NCI-H2107 treated with DMSO at 0.1 percent for 48 hours (cell line): Measurements from ENCODE around the gene C17orf107.
"Not testable (repeated sequence)": the region's sequence is repeated elsewhere in the genome, so short reads cannot be mapped to it uniquely, and the experiment has no call there.

Experiments
- DNase-seq: peaks from one replicate; lab custom pipeline; 2025; ENCODE audit not compliant: unreplicated experiment; lab: John Stamatoyannopoulos, UW

C17orf107 gene

DNA sequence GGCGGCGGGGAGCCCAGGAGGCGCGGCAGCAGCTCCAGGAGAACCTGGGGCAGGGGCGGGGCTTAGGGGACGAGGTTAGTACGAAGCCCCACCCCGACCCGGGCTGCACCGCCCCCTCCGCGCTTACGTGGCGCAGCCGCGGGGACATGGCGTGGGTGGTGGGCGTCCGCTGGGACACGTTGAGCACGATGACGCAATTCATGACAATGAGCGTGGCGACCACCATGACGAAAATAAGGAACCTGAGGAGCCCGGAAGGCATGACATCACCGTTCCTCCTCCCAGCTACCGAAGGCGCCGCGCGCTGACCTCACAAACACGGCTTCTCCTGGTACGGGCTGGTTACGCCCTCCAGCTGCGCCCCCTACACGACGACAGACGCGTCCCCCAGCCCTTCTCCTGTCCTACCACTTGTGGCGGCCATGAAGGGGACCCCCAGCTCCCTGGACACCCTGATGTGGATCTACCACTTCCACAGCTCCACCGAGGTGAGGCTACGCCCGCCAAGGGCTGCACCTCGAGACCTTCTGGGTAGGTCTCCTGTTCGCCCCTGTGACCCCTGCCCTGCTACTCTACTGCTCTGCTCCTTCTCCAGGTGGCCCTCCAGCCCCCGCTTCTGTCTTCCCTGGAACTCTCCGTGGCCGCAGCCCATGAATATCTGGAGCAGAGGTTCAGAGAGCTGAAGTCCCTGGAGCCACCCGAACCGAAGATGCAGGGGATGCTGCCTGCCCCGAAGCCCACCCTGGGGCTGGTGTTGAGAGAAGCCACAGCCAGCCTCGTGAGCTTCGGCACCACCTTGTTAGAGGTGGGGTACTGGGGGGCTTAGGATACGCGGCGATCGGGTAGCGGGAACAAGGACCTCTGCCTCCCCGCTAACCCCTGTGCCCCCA, at the start of gene C17orf107:
Gene C17orf107, plus strand, starts transcription at position 196 of the 890 bp plus-strand sequence. Its CDS starts 227 bp downstream, at position 423.
- no peak for DNase-seq

DNA sequence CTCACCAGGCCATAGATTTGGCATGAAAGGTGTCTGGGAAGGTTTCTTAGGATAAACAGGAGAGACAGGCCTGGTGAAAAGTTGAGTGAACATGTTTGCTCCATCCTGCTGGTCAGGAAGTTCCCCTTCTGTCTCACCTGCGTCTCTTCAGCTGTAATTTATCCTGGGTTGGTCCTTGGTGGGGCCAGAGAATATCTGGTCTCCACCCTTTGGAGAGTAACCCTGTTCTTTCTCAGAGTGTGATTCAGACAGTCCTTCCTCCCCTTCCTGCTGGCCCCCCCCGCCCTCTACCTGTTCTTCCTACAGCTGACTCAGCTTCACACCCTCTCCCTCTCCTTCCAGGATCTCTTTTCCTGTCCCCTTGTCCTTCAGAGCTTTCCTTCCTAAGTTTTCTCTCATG, 49.1 kb upstream of the C17orf107 start:
- no peak for DNase-seq

- no peak for DNase-seq
Observed at GRCh38 chr17:4851084-4851483, 48.3 kb upstream of the C17orf107 start.

- no peak for DNase-seq
Observed at GRCh38 chr17:4852567-4853207, 46.6 kb upstream of the C17orf107 start.

DNA sequence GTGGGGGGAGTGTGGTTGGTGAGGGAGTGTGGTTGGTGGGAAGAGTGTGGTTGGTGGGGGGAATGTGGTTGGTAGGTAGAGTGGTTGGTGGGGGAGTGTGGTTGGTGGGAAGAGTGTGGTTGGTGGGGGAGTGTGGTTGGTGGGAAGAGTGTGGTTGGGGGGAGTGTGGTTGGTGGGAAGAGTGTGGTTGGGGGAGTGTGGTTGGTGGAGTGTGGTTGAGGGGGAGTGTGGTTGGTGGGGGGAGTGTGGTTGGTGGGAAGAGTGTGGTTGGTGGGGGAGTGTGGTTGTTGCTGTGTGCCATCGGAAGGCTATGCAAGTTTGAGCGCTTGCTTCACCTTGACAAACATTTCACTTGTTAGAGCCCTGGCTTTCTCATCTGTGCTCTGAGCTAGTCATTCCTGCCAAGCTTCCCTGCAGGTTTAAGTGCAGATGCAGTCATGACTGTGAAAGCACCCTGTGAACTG, 46.1 kb upstream of the C17orf107 start:
- no peak for DNase-seq

GRCh38 chr17:4854111-4854681, 45.1 kb upstream of the C17orf107 start:
- DNase-seq = no peak

- DNase-seq = no peak
Observed at GRCh38 chr17:4856271-4856936, 42.9 kb upstream of the C17orf107 start.

DNA sequence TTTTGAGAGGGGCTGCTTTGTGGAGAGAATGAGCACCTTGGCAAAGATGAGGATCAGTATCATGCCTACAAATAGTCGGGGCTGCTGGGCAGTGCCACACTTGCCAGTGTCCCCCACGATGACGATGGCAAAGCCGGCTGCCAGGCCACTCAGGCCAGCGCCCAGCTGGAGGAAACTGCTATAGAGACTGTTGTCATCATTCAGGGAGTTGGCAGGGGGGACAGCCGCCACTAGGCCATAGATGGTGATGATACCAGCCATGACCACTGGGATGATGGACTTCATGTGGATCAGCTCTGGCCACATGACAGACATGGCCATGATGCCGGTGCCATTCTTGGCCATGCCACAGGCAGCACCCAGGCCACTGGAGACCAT, 42.4 kb upstream of the C17orf107 start:
- DNase-seq = no peak

GRCh38 chr17:4857347-4857746, 42.0 kb upstream of the C17orf107 start:
- DNase-seq = not testable (repeated sequence)

DNA sequence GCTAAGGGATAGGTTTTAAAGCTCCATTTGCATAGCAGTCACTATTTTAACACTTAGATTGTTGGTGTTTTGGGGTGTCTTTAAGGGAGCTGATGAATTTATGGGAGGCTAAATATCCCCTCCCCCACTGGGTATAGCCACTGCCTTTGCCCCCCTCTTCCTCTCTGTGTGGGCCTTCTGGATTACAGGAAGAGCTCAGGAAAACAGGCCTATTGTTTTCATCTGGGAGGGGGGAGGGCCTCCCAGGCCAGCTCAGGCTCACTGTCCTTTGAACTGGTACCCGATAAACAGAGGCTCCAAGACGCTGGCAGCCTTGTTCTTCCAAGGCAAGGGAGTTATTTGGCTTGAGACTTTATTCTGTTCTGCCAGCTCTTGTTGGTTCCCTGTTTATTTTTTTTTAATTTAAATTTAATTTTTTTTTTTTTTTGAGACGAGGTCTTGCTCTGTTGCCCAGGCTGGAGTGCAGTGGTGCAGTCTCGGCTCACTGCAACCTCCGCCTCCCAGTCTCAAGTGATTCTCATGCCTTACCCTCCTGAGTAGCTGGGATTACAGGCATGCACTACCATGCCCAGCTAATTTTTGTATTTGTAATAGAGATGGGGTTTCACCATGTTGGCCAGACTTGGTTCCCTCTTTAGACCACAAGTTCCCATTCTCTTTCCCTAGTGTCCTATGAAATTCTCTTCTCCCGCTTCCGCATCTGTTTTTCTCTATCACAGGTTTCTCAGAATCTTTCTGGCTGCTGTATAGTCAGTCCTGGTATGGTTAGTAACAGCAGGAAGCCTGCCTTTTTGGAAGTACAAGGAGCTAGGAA, 41.1 kb upstream of the C17orf107 start:
- DNase-seq = no peak

DNA sequence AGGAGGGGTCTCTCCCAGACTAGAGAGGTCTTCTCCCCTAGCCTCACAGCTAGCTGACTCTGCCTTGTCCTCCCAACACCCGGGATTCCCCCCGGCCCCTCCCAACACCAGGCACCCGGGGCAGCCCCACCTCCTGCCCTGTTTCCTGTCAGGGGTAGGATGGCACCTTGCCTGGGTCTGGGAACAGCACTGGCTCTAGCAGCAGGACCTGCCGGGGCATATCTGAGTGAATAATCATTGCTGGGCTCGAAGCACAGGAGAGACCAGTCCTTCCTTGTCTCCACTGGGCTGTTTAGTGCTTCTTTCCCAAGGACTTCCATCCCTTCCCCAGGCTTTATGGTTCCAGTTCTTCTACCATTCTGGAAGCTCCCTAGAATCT, 40.5 kb upstream of the C17orf107 start:
- DNase-seq = no peak

- DNase-seq = no peak
Observed at GRCh38 chr17:4859816-4860625, 39.3 kb upstream of the C17orf107 start.

DNA sequence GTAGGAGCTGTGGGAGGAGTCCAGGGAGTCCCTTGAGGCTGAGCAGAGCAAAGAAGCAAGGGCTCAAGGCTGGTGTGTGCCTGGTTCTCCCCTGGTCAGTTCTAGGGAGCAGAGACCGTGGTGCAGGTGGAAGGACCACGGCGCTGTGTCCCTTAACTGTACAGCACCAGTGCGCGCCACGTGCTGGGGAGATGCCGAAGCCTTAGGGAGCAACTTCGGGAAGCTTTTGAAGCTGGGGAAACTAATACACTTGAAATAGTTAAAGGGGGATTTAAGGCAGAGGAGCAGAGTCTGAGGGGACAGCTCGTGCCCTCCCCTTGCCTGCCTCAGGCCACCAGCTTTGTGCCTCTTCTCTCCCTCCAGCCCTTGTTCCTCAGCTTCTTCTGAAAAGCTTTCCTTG, 38.7 kb upstream of the C17orf107 start:
- no peak for DNase-seq

- DNase-seq = no peak
Observed at GRCh38 chr17:4861052-4861451, 38.3 kb upstream of the C17orf107 start.

- DNase-seq = no peak
Observed at GRCh38 chr17:4862720-4863119, 36.6 kb upstream of the C17orf107 start.

GRCh38 chr17:4863321-4863720, 36.0 kb upstream of the C17orf107 start:
- DNase-seq = no peak

GRCh38 chr17:4867535-4867934, 31.8 kb upstream of the C17orf107 start:
- DNase-seq = not testable (repeated sequence)

DNA sequence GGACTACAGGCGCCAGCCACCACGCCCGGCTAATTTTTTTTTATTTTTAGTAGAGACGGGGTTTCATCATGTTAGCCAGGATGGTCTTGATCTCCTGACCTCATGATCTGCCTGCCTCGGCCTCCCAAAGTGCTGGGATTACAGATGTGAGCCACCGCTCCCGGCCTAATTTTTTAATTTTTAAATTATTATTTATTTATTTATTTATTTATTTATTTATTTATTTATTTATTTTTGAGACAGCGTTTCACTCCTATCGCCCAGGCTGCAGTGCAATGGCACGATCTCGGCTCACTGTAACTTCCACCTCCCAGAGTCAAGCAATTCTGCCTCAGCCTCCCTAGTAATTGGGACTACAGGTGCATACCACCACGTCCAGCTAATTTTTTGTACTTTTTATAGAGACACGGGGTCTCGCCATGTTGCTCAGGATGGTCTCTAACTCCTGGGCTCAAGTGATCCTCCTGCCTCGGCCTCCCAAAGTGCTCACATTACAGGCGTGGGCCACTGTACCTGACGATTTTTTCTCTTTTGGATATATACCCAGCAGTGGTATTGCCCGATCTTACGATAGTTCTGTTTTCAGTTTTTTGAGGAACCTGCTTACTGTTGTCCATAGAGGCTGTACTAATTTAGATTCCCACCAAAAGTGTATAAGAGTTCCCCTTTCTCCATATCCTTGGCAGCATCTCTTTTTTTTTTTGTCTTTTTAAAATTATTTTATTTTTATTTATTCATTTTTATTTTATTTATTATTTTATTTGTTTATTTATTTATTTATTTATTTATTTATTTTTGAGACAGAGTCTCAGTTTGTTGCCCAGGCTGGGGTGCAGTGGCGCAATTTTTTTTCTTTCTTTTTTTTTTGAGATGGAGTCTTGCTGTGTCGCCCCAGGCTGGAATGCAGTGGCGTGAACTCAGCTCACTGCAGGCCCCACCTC, 30.0 kb upstream of the C17orf107 start:
- not testable (repeated sequence) for DNase-seq

DNA sequence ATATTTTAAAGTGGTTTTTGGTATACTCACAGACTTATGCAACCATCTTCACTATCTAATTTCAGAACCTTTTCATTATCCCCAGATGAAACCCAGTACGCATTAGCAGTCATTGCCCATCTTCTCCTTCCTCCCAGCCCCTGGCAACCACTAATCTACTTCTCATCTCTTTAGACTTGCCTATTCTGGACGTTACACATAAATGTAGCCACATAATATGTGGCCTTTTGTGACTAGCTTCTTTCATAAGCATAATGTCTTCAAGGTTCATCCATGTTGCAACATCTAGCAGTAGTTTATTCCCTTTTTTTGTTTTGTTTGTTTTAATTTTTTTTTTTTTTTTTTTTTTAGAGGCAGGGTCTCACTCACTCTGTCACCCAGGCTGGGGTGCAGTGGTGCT, 28.5 kb upstream of the C17orf107 start:
- no peak for DNase-seq
